Stimulated activated CD4-positive, alpha-beta T cell treated with anti-CD3 and anti-CD28 coated beads, Interleukin-4, amount 100 ng/mL, for 24 hours (primary cell): ENCODE data around the gene BRSK2.

ENCODE experiments used
- DNase-seq: peaks from one replicate; pipeline ENCODE4 v3.0.0-alpha.2; 2020

BRSK2 gene

GRCh38 chr11:1455032-1455762 lies 65.5 kb downstream of the BRSK2 start:
- no peak for DNase-seq

GRCh38 chr11:1455763-1456060 lies 66.0 kb downstream of the BRSK2 start:
- no peak for DNase-seq

GRCh38 chr11:1456176-1456575 lies 66.4 kb downstream of the BRSK2 start:
- DNase-seq, result no peak

GRCh38 chr11:1456596-1457325 lies 67.0 kb downstream of the BRSK2 start:
- DNase-seq, result no peak

DNA sequence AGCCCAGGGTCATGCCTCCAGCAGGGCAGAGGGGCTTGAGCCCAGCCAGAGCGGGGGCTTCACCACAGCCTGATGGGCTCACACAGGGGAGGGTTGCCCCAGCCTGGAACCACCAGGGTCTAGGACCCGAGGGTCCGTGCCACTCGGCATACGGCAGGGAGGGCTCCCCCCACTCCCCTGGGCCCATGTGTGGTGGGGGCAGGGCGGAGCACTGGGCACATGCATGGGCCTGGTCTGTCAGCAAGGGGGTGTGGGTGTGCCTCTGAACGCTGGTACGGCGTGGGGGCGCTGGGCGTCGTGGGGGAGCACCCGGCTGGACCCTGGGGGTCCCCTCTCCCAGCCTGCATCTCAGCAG lies 67.6 kb downstream of the BRSK2 start:
- DNase-seq, result no peak

DNA sequence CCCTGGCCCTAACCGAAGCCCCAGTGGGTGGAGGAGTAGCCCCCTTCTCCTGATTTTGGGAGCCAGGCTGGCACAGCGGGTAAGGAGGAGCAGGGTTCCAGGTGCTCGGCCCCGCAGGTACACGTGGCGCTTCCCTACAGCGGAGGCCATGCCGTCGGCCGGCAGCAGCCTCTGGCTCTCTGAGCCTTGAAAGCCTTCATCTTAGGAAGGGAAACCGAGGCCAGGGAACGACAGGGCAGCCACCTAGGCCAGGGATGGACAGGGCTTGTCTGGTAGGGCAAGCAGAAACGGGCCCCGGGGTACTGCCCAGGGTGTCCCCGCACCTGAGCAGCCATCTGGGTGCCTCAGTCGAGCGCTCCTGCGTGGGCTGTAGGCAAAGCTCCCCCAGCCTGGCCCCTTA lies 68.1 kb downstream of the BRSK2 start:
- no peak for DNase-seq

- no peak for DNase-seq
Observed at GRCh38 chr11:1458340-1459218, 68.8 kb downstream of the BRSK2 start.

DNA sequence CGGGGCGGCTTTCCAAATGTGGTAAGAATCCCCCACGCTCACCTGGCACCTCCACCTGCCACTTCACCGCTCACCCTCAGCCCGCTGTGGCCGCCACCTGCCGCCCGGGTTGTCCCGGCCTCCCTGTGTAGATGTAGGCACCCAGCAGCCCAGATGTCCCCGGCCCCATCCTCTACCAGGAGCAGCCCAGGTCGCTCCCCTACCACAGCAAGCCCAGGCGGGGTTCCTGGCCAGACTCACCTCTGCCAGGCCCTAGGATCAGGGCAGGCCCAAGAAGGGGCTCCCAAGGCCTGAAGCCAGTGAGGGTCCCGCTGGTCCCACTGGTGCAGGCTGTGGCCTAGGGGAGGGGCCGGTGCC lies 69.5 kb downstream of the BRSK2 start:
- DNase-seq, result no peak

DNA sequence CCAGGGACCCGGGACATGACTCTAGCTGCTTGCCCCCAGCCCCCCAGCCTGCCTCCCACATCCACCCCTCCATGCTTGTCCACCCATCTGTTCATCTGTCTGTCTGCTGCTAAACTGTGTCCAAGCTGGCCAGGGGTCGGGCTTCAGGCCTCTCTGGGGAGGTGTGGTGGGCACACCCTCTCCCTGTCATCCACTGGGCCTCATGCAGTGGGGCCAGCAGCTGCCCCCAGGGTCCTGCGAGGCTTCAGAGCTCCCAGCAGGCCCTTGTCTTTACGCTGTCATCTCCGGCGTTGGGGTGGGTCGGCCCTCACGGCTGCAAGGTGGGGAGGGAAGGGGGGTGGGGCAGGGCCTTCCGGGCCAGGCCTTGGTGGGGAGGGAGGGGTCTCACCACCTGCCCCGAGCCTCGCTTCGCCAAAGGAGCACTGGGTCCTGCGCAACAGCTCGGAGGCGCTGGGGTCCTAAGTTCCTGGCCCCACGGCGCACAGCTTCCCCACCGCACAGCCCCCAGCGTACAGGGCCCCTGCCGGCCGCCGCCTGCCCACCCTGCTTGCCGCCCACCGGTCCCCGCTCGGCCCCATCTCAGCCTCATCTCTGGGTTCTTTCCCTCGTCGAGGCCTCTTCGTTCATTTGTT lies 70.1 kb downstream of the BRSK2 start:
- DNase-seq, result no peak

- no peak for DNase-seq
Observed at GRCh38 chr11:1460396-1460985, 70.8 kb downstream of the BRSK2 start.

DNA sequence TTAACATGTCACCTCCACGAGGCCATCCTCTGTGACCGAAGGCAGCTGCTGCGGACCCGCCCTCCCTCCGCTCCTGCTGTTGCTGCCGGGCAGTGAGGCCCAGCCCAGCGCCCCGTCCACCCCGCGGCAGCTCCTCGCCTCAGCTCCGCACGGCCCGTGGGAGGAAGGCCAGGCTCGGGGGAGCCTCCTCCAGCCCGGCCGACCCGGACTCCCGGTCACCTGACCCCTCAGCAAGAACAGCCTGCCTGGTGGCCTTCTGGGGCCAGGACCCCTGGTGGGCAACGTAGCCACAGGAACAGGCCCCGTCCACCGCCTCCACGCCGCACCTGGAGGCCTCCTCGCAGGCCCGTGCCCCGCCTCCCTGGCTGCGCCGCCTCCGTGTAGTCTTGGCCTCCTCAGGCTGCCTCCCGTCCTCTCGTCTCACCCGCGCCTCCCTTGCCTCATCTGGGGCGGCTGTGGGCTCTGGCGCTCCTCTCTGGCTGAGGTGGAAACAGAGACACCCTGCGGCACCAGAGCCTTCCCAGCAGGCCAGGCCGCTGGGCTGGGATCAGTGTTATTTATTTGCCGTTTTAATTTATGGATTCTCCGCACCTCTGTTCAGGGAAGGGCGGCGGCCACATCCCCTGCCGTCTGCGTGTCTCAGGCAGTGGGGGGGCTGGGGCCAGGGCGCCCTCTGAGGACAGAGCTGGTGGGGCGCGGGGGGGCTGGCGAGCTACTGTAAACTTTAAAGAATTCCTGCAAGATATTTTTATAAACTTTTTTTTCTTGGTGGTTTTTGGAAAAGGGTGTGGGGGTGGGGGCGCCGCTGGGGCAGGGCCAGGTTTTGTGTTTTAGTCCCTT lies 71.5 kb downstream of the BRSK2 start:
- no peak for DNase-seq

GRCh38 chr11:1461826-1462697 lies 72.3 kb downstream of the BRSK2 start:
- DNase-seq, result no peak

GRCh38 chr11:1462698-1462975 lies 72.9 kb downstream of the BRSK2 start:
- no peak for DNase-seq

DNA sequence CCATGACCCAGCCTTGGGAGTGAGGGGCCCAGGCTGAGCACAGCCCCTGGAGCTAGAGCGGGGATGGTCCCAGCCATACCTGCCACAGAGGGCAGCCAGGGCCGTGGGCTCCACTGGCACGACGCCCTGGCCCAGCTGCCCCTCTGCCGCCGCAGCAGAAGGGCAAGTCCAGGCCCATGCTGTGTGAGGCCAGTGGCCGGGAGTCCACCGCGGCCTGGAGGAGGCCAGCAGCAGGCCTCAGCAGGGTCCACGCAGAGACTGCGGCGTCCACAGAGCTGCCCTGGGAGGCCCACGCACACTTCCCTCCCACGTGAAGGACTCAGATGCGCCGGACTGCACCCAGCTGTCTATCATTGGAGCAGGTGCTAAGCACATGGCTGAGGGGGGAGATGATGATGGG lies 73.3 kb downstream of the BRSK2 start:
- no peak for DNase-seq

DNA sequence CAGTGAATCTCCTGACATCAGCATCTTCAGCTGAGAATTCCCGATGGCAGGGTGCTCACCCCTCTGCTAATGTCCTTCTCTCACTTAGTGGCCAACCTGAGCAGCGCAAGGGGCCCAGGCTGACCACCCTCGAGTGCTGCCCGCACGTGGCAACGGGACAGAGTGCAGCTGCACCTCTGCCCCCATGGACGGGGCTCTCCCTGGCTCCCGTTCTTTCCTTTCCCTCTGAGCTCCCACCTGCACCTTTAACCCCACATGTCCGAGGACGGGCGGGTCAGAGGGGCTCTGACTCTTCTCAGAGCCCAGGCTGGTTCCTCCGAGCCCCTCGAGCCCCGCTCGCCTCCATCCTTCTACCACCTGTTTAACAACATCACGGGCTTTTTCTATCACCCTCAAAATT lies 77.0 kb downstream of the BRSK2 start:
- DNase-seq, result no peak

- no peak for DNase-seq
Observed at GRCh38 chr11:1467270-1467669, 77.5 kb downstream of the BRSK2 start.

GRCh38 chr11:1468002-1468401 lies 78.3 kb downstream of the BRSK2 start:
- no peak for DNase-seq

DNA sequence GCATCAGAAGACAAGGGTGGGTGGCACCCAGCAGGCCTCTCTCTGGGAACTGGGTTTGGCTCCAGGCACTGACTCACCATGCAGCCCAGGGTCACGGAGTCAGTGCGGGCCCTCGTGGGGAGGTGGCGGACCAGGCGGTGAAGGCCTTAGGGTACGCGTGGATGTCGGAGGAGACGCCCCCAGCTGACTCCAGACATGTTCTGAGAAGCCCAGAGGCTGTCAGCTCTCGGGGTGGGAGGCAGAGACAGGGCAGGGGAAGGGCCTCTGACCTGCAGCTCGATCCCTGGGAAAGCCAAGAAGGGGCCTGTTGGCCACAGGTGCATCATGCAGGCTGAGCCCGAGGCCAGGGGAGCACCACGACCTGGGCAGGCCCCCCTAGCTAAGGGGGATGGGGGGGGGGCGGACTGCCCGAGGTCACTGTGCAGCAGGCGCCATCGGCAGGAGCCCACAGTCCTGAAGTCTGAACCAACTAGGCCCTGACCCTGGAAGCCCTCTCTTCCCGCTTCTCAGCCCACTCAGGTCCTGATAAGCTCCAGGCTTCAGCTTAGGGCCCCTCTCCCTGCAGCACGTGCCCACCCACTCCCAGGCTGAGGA lies 78.8 kb downstream of the BRSK2 start:
- DNase-seq, result no peak

DNA sequence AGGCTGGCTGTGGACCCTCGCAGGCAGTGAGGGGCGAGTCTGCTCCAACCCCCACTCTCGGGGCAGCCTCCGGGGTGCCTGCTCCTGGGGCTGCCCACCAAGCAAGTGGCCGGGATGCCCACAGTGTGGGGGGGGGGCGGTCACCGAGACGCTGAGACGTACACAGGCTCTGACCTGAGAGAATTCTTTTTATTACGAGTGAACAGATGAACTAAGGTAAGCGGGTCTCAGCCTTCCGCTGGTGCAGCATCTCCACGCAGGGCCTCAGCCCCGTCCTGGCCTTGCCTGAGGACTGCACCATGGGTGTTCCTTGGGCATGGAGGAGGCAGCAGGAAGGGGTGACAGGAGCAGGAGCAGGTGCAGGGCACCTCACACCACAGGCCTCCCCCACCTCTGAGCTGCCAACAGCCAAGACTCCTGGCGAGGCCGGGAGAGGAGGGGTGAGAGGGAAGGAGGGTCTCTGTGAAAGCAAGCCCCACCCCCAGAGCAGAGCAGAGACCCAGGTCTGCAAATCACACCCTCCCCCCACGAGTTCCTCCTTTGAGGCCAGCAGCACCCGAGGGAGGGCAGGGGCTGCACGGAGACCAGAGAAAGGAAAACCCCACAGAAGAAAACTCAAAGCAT lies 79.7 kb downstream of the BRSK2 start:
- DNase-seq, result no peak

DNA sequence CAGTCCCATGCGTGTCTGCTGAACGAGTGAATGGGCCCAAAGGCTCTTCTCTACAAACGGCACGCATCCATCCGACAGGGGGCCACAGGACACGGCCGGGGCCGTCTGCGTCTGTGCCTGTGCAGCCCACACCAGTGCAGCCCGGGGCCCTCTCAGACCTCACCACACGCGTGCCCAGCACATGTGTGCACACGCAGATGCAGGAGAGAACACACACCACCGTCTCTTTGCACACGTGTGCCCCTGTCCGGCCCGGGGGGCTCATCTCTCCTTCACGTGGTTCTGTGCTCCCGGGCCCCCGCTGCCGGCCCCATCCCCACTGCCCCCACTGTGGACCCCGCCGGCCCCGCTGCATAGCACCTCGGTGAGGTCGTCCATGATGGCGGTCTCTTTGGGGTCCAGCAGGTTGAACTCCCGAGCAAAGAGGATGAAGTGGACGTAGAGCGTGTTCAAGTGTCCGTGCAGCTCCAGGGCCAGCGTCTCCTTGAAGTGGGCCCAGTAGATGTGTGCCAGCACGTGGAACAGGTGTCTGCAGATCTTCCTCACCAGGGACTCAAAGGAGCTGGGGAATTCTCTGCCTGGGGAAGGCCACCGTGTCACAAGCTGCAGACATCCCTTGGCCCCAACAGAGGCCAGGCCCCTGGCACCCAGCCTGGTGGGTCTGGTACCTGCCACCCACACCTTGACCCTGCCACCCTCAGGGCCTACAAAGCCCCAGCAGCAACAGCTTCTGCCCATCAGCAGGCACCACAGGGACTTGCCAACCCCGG lies 80.4 kb downstream of the BRSK2 start:
- no peak for DNase-seq
